Measurements from ENCODE around the gene FSCB.

FSCB gene

DNA sequence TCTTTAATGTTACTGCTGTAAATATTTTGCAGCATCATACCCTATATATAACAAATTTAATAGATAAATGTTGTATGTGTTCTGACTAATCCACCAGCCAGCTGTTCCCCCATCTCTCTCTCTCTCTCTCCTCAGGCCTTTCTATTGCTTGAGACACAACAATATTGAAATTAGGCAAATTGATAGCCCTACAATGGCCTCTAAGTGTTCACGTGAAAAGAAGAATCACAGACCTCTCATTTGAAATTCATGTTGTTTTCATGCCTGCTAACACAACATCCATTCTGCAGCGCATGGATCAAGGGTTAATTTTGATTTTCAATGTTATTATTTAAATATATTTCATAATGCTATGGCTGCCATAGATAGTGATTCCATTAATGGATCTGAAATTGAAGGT lies 1.8 kb upstream of the FSCB start:
- H3K4me3 ChIP-seq (ENCODE audit: low read depth, low read length), result no peak overlapping the region
- TF ChIP-seq CTCF (IDR thresholded peaks at IDR 0.05; ENCODE audit: borderline replicate concordance, insufficient read depth, low read depth, low read length), result no peak

DNA sequence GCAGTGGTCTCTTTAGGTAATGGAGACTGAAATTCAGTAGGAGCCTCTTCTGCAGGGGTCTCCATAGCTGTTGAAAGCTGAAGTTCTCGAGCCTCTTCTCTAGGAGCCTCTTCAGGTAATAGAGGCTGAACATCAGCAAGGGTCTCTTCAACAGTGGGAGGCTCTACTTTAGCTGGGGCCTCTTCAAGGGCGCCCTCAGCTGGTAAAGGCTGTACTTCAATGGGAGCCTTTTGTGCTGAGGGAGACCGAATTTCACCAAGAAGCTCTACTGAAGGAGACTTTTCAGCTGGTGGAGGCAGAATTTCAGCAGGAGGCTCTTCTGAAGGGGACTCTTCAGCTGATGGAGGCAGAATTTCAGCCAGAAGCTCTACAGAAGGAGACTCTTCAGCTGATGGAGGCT lies 1.5 kb downstream of the FSCB start:
- no peak for TF ChIP-seq CTCF (IDR thresholded peaks at IDR 0.05; ENCODE audit: borderline replicate concordance, insufficient read depth, low read depth, low read length)
- no peak overlapping the region for H3K4me3 ChIP-seq (ENCODE audit: low read depth, low read length)

DNA sequence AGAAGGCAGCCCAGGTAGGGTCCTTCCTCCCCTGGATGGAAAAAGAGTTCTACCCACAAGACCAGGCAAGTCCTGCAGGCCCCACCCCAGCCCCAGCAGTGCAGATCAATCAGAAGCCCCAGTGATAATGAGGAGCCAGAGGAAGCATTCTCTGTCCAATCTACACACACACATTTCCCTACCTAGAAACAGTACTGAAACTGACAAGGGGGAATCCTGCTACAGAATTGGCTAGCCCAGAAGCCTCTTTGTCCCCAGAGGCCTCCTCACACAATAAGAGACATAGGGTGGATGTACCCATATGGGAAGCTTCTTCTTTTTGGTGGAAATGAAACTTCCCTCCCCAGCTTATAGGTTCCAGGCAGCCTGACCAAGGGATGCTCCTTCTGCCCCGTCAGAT lies 9.9 kb downstream of the FSCB start:
- no peak for TF ChIP-seq CTCF (IDR thresholded peaks at IDR 0.05; ENCODE audit: borderline replicate concordance, insufficient read depth, low read depth, low read length)
- no peak overlapping the region for H3K4me3 ChIP-seq (ENCODE audit: low read depth, low read length)

- no peak for TF ChIP-seq CTCF (IDR thresholded peaks at IDR 0.05; ENCODE audit: borderline replicate concordance, insufficient read depth, low read depth, low read length)
- no peak overlapping the region for H3K4me3 ChIP-seq (ENCODE audit: low read depth, low read length)
Observed at GRCh38 chr14:44494137-44494536, 12.9 kb downstream of the FSCB start.

- H3K4me3 ChIP-seq (ENCODE audit: low read depth, low read length), result no peak overlapping the region
- no peak for TF ChIP-seq CTCF (IDR thresholded peaks at IDR 0.05; ENCODE audit: borderline replicate concordance, insufficient read depth, low read depth, low read length)
Observed at GRCh38 chr14:44490966-44491365, 16.1 kb downstream of the FSCB start.

DNA sequence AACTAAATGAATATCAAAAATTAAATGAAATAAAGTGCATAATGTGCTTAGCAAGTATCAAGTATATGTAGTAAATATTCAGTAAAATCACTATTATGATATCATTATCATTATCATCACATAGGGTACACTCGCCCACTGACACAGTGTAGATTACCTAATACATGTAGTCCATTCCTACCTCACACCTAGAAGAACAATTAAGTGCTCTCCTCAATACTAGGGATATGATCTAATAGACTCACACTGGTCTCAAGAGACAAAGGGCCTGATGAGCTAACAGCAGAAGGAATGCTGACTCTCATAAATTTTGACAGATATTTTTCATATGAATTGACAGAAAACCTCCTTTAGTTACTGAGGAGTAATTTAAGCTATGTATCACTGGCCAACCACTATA lies 29.1 kb downstream of the FSCB start:
- H3K4me3 ChIP-seq (ENCODE audit: low read depth, low read length), result no peak overlapping the region
- TF ChIP-seq CTCF (IDR thresholded peaks at IDR 0.05; ENCODE audit: borderline replicate concordance, insufficient read depth, low read depth, low read length), result no peak

GRCh38 chr14:44468771-44469170 lies 38.3 kb downstream of the FSCB start:
- no peak overlapping the region for H3K4me3 ChIP-seq (ENCODE audit: low read depth, low read length)
- TF ChIP-seq CTCF (IDR thresholded peaks at IDR 0.05; ENCODE audit: borderline replicate concordance, insufficient read depth, low read depth, low read length), result no peak
